Measurements from ENCODE around the gene IL9R.
"Not testable (repeated sequence)": the region's sequence is repeated elsewhere in the genome, so short reads cannot be mapped to it uniquely, and the experiment has no call there.

The IL9R gene

GRCh38 chrX:156029707-156030442 is 32.4 kb downstream of the IL9R start:
- in situ Hi-C loops (cut with MboI; ENCODE audit: low sequenced_read_pairs): not testable (repeated sequence)

- in situ Hi-C loops (cut with MboI; ENCODE audit: low sequenced_read_pairs): not testable (repeated sequence)
Measured at GRCh38 chrX:156030474-156030873, 33.0 kb downstream of the IL9R start.

Measured in HL-60/S4 treated with phorbol 12-myristate 13-acetate at 8.2 ng/mL for 4 days and 3 days (cell line).